GM21526 (cell line): ENCODE measurements around the gene SHTN1.

Experiments used
- ATAC-seq: cut with Tn5 transposase; IDR thresholded peaks from one replicate; pipeline ENCODE4 v1.9.1; 2021; ENCODE audit warnings: moderate library complexity; ENCODE audit not compliant: unreplicated experiment, low FRiP score

Gene SHTN1

DNA sequence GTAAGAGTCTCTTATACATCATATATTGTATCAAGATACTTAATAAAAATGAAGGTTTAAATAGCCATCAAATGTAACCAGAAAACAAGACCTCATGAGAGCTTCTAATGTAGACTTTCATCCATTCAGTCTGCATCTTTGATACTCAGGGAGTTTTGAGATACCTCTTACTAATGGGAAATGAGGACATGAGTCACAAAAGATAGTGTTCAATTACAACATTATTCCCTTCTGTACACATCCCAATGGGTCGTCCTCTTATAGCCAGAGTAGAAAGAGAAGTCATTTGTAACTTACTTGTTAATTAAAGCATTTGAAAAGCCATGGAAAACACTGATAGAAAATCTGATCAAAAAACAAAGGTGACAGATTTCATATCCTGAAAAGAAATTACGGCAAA lies 19.4 kb downstream of the SHTN1 start:
- no peak for ATAC-seq

DNA sequence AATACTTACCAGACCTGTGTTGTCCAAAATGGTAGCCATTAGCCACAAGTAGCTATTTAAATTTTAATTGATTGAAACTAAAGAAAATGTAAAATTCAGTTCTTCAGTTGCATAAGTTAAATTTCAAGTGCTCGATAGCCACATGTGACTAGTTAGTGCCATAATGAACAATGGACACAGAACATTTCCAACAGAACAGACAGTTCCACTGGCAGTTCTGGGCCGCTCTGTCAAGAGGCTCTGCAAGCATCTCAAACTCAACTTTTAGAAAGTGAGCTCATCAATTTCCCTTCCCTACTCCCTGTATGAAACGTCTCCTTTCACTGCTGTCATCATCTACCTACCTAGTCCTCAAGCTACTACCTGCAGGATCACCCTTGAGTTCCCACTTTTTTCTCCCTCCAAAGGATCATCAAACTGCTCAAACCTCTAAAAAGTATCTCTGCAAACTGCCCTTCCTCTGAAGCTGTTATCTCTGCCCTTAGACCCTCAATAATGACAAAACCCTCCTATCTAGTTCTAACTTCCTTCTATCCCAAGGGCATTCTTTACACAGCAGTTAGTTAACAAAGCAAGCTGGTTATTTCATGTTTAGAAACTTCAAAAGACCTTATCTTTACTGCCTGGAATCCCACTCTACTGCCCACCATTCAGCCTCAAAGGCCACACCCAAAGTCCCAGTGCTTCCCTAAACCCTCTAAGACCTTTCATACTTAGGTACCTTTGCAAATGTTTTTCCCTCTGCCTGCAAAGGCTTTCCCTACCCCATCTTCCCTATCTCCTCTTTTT lies 20.6 kb downstream of the SHTN1 start:
- no peak for ATAC-seq

DNA sequence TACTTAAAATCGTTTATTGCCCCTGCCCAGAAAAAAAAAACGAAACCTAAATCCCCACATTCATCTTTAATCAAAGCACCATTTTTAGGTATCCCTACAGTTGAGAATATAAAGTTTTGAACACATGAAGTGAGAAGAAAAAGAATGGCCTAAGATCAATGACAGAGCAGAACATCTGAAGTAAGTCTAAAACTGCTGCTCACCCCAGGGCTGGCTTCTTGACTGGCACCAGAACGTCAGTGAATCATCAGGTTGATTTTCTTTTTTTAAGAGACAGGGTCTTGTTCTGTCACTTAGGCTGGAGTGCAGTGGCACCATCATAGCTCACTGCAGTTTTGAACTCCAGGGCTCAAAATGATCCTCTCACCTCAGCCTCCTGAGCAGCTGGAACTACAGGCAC lies 24.9 kb downstream of the SHTN1 start:
- no peak for ATAC-seq

- ATAC-seq: no peak
Observed at GRCh38 chr10:116978901-116979300, 26.1 kb downstream of the SHTN1 start.

DNA sequence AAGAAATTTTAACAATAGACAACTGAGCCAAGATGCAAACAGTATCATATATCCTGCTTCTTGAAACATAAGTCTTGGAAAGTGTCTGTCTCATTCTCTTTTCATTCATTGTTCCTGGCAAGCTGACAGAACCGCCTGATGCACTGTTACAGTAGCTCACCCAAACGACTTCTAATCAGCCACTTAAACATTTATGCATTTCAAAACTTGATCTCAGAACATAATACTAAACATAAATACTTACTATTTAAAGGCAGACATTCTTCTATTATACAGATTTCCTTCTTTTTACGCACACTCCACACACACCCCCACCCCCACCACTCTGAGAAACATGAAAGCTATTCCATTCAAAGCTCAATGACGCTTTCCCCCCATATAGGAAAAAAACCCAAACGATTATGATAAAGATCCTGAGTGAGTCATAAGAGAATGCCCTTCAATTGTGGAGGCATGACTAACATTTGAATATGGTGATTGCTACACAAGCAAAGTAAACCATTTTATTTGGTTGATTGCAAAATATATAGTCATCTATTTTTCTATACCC lies 30.5 kb downstream of the SHTN1 start:
- ATAC-seq: no peak

DNA sequence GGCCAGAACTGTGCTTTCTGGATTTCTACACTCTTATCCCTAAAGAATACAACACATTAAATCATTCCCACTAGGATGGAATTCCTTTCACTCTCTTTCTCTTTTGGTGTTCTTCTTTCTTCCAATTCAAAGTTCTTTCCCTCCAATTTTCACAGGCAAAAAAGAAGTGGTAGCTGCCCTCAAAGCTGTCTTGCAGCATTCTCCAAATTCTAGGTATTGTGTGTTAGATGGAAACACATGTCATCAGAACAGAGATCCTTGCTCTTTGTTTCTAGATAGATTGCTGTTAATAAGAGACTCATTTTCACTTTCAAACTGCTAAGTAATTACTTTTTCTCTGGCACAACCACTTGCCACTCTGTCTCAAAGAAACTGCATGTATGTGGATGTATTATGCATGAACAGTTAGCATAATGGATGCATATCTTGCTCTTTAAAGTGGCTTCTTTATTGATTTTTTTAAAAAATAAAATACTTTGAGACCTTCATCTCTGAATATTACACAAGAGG lies 31.0 kb downstream of the SHTN1 start:
- ATAC-seq: no peak

DNA sequence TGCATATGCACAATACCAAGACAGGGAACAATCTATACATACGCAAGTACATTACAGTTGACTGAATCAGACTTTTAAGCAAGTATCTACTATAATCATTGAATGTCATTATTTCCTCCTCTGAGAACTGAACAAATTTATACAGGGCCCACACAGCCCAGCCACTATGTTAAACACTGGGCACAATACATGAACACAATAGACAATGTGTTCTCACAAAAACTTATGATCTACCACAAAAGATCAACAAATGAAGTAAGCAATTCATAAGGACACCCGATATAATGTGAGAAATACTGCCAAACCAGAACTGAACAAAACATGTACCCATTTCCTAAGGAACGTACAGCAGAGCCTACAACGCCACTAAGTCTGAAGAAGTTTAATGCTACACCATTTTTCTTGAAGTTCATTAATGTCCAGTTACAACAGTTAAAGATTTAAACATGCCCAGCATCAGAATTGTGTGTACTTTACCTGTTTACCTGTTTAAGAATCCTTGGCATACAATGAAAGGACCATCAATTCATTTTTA lies 31.5 kb downstream of the SHTN1 start:
- no peak for ATAC-seq

DNA sequence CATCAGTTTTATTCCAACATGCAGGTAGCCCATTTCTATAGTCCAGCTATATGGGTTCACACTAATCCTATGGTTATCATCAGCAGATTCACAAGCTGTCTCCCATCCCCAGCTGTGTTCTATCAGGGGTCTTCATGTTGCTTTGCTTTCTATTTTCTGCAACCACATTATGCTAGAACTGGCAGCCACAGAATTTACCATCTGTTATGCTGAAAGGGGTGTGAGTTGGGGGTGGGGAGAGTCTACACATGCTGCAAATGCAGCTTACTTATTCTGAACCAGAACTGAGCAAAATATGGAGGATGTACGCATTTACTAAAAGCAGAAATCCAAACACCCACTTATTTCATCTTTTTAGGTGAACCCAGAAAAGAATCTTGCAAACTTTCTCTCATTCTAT lies 32.9 kb downstream of the SHTN1 start:
- ATAC-seq: no peak

DNA sequence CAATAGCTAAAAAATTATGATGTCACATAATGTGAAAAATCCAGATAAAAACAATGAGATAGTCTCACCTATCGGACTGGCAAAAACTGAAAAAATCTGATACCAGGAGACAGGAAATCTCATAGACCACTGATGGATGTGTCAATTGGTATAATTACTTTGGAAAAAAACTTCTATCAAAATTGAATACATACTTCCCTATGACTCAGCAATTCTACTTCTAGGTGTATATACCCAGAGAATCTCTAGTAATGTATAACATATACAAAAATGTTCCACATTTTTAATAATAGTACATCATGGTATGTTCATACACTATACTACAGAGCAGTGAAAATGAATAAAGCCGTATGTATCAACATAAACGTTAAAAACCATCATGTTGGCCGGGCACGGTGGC lies 34.9 kb downstream of the SHTN1 start:
- ATAC-seq: no peak

DNA sequence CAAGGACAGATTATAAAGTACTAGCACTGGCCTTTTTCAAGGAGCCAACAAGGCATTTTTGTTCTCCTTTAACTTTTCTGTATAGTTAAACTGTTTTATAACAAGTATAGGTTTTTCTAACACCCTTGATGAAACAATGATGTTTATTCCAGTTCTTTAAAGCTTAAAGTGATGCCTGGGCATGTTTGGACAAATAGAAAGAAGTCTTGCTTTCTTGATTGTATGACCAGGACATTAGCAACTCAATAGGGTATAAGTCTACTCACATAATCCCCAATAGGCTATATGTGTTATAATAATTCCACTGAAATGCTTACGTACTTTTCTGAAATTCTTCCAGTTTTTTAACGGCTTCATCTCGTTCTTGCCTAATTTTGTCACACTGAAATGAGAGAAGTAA lies 36.7 kb downstream of the SHTN1 start:
- ATAC-seq: no peak

GRCh38 chr10:116961406-116962251 lies 43.4 kb downstream of the SHTN1 start:
- no peak for ATAC-seq

DNA sequence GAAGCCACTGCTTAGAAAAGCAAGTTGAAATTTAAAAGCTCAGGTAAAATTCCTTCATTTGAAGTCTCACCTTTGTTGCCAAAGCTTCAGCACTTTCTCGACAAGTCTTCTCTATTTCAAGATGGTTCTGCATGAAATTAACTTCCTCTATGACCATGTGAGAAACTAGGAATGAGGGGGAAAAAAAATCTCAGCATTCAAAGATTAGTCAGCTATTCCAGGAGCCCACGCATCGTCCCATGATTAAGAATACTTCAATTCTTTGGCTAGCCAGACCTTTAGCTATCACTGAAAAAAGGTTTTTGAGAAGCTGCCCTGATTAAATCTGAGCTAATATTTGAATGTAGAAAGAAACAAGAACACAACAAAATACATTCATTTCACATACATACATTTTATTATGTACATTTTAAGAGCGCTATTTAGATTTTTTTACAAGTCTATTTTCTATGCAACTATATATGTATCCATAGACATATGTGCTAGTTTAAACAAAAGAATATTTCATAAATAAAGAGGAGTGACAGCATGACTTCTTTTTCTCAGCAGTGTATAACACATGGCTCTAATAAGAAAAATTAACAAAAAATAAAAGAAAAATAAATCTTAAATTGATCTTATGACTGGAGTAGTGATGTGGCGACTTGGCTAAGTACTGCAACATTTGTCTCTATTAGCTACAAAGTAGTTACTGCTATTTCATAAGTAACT lies 44.8 kb downstream of the SHTN1 start:
- ATAC-seq: no peak

GRCh38 chr10:116952729-116953128 lies 52.3 kb downstream of the SHTN1 start:
- ATAC-seq: no peak

DNA sequence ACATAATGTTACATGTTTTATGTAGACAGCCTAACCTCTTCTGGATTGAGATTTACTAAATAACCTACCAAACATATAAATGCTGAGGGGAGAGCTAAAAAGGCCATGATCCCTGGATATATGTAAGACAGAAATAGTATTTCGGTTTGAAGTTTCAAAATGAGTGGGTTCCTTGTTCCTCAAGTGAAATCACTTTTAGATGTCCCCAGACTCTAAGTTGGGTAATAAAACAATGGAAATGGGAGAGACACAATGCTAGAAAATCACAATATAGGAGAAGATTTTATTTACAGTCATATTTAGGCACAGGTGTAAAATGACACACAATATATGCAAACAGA lies 56.5 kb downstream of the SHTN1 start:
- peak; percentile 44 for ATAC-seq

GRCh38 chr10:116947841-116948529 lies 57.0 kb downstream of the SHTN1 start:
- peak; percentile 63 for ATAC-seq

- no peak for ATAC-seq
Observed at GRCh38 chr10:116944911-116945310, 60.1 kb downstream of the SHTN1 start.

DNA sequence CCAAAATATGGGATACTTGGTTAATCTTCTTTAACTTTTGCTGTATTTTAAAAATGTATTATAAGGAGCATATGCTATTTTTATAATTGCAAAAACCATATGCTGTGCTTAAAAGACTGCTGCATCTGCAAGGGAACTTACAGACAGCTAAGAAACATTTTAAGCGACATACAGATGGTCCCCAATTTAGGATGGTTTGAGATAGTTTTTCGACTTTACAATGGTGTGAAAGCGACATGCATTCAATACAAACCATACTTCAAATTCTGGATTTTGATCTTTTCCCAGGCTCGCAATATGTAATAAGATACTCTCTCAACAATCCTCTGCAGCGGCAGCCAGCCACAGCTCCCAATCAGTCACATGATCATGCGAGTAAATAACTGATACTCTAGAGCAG lies 73.2 kb downstream of the SHTN1 start:
- no peak for ATAC-seq

DNA sequence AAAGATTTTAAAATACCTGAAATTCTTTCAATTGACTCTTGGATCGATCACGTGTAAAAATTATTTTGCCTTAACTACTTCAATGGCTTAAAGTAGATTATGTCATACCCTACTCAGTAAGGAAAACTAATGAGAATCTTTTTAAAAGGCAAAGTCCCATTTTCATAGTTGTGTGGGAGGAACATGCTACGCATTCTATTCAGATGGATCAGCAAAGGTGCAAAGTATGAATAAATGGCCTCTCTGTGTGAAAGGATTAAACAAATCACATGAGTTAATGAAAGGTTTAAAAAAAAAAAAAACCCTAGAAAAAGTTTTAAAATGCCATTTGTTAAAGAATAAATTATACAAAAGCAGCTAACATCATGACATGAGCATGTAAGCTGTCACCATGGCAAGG lies 78.6 kb downstream of the SHTN1 start:
- no peak for ATAC-seq

- no peak for ATAC-seq
Observed at GRCh38 chr10:116925056-116925455, 79.9 kb downstream of the SHTN1 start.

DNA sequence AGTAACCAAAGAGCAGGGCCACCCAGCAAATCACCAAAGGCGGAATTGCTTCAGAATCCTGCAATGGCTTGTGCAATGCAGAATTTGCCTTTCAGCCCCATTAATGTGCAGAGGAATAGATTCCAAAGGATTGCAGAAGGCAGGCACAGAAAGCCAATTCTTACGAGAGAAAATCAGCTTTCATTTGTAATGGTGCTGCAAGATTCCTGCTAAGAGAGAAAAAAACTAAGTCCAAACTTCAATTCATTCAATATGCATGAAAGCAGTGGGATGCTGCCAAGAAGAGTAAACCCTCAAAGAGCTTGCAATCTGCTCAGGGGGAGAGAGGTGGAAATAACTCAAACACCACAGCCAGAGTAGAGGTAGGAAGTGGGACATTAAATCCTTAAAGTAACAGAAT lies 85.3 kb downstream of the SHTN1 start:
- no peak for ATAC-seq
